Gastrocnemius medialis (tissue), 4 donors: ENCODE measurements around the gene LNPEP. TPM values are rescaled to one million over a fixed set of nuclear protein-coding genes. Genes with fewer than 3 reads are reported as not detected.

Experiments
- ATAC-seq, 2 donors: fragments of 150-250 bp; one replicate each; pipeline ENCODE4 v1.9.1; 2016
- DNase-seq, 2 donors: peaks; one replicate each; pipeline ENCODE4 v3.0.0-alpha.2; 2019
- H3K27ac ChIP-seq, 4 donors: fragments of 200-600 bp; sonication (generic); 1 replicate in 1 of 4; 2 replicates in 3 of 4; pipeline ENCODE4 v1.5.1; 2016 to 2018; ENCODE audit warnings: mild to moderate bottlenecking in 2 of 4, moderate library complexity in 1 of 4
- H3K27me3 ChIP-seq, 3 donors: fragments of 200-600 bp; sonication (generic) in 2 of 3; 1 replicate in 1 of 3; 2 replicates in 2 of 3; pipeline versions ENCODE4 v1.5.1 to v1.6.0; 2016 to 2019; ENCODE audit warnings: mild to moderate bottlenecking in 1 of 3, moderate library complexity in 1 of 3
- H3K36me3 ChIP-seq, 2 donors: fragments of 200-600 bp; sonication (generic) in 1 of 2; one replicate each; pipeline ENCODE4 v1.5.1; 2017 to 2018
- H3K4me1 ChIP-seq, 2 donors: fragments of 200-600 bp; sonication (generic) in 1 of 2; one replicate each; pipeline ENCODE4 v1.5.1; 2016 to 2017; ENCODE audit warnings: mild to moderate bottlenecking in 2 of 2
- H3K4me3 ChIP-seq, 4 donors: fragments of 200-600 bp; sonication (generic) in 3 of 4; 1 replicate in 1 of 4; 2 replicates in 3 of 4; pipeline ENCODE4 v1.5.1; 2016 to 2019; ENCODE audit warnings: mild to moderate bottlenecking in 2 of 4
- H3K9me3 ChIP-seq, 3 donors: fragments of 200-600 bp; sonication (generic) in 2 of 3; 1 replicate in 1 of 3; 2 replicates in 2 of 3; pipeline ENCODE4 v1.5.1; 2016 to 2019
- POLR2A ChIP-seq, 2 donors: fragments of 450-650 bp; IDR thresholded peaks; one replicate each; pipeline ENCODE4 v1.6.1; 2017; ENCODE audit warnings: antibody characterized with exemption in 2 of 2, mild to moderate bottlenecking in 2 of 2, moderate library complexity in 2 of 2
- in situ Hi-C, 4 donors: fragments of 200-750 bp; cut with MboI; loops; one replicate each; pipeline versions ENCODE4 v1.15.0 to v1.8.0; 2017; ENCODE audit warnings: low sequenced_read_pairs in 4 of 4
- intact Hi-C: fragments of 100-400 bp; cut with DNase I; formaldehyde crosslinking; loops from one replicate; pipeline ENCODE4 v1.15.1; 2023; ENCODE audit warnings: low total_unique reads
- total RNA-seq, 4 donors: library from RNA; depleted of rRNA; stranded (reverse); fragments of >200 nt; gene quantifications; one replicate each; pipeline versions ENCODE4 v1.1.0 to v1.2.3, GENCODE V29; 2016
- TF ChIP-seq, protein P1 (sequence below), 5 experiments: fragments of 450-650 bp in 3 of 5; fragments of 200-600 bp in 2 of 5; sonication (generic) in 2 of 5; IDR thresholded peaks in 4 of 5; conservative IDR thresholded peaks in 1 of 5; 1 replicate in 4 of 5; 2 replicates in 1 of 5; pipeline ENCODE4 v1.5.1; 2016 to 2019; ENCODE audit warnings: antibody characterized with exemption in 5 of 5, mild to moderate bottlenecking in 3 of 5, moderate library complexity in 3 of 5

Gene LNPEP
- total RNA-seq: 10 to 100 TPM; 31.9 to 48.7 (median 33.1) TPM

DNA sequence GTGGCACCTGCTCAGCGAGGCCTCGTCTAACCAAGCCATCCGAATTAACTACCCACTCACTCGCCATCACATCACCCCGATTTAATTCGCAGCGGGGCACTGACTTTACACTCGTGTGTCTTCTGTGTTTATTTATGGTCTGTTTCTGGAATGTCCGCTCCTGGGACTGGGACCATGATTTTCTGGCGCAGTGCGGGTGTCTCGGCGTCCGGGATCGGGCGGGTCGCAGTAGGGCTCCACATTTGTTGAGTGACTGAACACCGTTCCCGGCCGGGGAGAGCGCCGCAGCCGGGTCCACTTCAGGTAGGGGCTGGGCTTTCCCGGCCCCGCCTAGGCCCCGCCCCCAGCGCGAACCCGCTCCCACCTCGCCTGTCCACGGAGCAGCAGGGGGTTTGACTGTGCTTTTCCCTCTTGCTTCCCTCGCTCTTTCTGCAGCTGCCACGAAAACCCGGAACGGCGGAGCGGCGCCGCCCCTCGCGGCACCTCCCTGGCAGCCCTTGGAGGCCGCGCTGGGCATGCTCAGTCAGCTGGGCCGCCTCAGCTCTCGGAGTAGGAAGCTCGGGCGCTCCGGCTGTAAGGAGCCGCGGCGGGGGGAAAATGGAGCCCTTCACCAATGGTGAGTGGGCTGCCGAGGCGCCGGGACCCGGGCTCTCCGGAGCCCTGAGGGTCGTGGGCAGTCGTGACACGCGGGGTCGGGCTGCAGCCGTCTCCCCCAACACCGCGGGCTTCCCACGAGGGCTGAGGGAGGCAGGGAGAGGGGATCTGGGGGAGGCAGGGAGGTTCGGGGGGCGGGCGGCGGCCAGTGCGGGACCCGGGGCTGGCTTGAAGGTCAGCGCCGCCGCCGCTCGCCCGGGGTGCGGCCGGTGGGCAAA is at the start of gene LNPEP:
TSS of gene LNPEP (plus strand) at position 522 of the 872 bp plus-strand sequence. CDS start at position 598, 76 bp downstream.
- in situ Hi-C loops (no loop called here), intact Hi-C loops (loop anchor here (1.0 to 2.0 kb wide), 4 partner anchors 51 to 1994 kb away; partner anchors contain the start of genes CHD1, ERAP1 and RGMB)
- TF ChIP-seq, protein P1, sequence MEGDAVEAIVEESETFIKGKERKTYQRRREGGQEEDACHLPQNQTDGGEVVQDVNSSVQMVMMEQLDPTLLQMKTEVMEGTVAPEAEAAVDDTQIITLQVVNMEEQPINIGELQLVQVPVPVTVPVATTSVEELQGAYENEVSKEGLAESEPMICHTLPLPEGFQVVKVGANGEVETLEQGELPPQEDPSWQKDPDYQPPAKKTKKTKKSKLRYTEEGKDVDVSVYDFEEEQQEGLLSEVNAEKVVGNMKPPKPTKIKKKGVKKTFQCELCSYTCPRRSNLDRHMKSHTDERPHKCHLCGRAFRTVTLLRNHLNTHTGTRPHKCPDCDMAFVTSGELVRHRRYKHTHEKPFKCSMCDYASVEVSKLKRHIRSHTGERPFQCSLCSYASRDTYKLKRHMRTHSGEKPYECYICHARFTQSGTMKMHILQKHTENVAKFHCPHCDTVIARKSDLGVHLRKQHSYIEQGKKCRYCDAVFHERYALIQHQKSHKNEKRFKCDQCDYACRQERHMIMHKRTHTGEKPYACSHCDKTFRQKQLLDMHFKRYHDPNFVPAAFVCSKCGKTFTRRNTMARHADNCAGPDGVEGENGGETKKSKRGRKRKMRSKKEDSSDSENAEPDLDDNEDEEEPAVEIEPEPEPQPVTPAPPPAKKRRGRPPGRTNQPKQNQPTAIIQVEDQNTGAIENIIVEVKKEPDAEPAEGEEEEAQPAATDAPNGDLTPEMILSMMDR (IDR thresholded peaks at IDR 0.05 in 4 of 5, conservative IDR thresholded peaks at IDR 0.05 in 1 of 5): peak in 1 of 5 experiments; percentile 4
- TF ChIP-seq POLR2A (IDR thresholded peaks at IDR 0.05): peak; percentile 87 to 88
- H3K9me3 ChIP-seq: no peaks in the 10 kb centered on the region
- peak; percentile 69 to 76 for ATAC-seq
- peak within 1 kb of the TSS; percentile 71 to 91 (median 89) for H3K4me3 ChIP-seq
- H3K27ac ChIP-seq: peak within 1 kb of the TSS; percentile 96 to 100 (median 98)
- H3K27me3 ChIP-seq: no peaks in the 10 kb centered on the region
- H3K36me3 ChIP-seq: no peaks in the 10 kb centered on the region
- H3K4me1 ChIP-seq: peaks cover 52 to 61% of the 10 kb centered on the region in 2 donors
- peak; percentile 94 to 97 for DNase-seq

DNA sequence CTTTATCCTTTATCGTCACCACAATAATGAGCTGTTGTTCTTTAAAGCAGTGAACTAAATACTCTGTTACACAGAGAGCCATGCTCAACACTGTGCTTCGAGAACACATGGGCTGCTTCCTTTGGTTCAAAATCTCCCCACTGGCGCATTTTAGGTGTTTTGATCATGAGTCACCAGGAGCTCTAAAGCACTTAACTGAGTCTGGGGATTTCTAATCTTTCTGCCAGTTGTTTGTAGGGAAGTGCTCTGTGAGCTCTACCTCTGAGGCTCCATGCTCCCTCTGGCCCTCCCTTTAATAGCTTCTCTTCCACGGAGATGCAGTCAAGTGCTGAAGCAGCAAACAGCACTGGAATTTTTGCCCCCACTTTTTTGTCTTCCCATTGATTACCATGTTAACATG is 42.5 kb upstream of the LNPEP start:
- Histone ChIP-seq H3K4me1 (no peaks in the 10 kb centered on the region), H3K9me3 (no peaks in the 10 kb centered on the region), H3K27ac (no peak overlapping the region), H3K4me3 (no peak overlapping the region), H3K27me3 (no peaks in the 10 kb centered on the region), H3K36me3 (no peaks in the 10 kb centered on the region)
- in situ Hi-C loops: no loop called here
- TF ChIP-seq, protein P1 (IDR thresholded peaks at IDR 0.05 in 4 of 5, conservative IDR thresholded peaks at IDR 0.05 in 1 of 5): no peak
- no peak for TF ChIP-seq POLR2A (IDR thresholded peaks at IDR 0.05)
- intact Hi-C loops: no loop called here
- DNase-seq: no peak
- no peak for ATAC-seq

DNA sequence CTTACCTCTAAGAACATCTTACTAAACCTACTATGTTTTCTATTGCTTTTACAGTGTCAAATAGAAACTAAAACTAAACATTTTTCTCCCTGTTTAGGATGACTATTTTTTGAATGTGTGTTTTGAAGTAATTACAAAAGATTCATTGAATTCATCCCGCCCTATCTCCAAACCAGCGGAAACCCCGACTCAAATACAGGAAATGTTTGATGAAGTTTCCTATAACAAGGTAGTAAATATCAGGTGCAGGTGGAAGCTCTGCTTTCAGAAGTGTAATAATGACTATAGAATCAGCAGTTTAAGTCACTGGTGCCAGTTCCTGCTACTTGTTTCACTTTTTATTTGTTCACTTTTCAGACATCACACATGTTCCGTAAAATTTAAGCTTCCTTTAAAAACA is 39.6 kb upstream of the LNPEP start:
- intact Hi-C loops (no loop called here), in situ Hi-C loops (no loop called here)
- no peak for DNase-seq
- Histone ChIP-seq H3K36me3 (no peaks in the 10 kb centered on the region), H3K4me1 (no peaks in the 10 kb centered on the region), H3K27ac (no peak overlapping the region), H3K4me3 (no peak overlapping the region), H3K27me3 (no peaks in the 10 kb centered on the region), H3K9me3 (no peaks in the 10 kb centered on the region)
- ATAC-seq: no peak
- TF ChIP-seq POLR2A (IDR thresholded peaks at IDR 0.05): no peak
- TF ChIP-seq, protein P1 (IDR thresholded peaks at IDR 0.05 in 4 of 5, conservative IDR thresholded peaks at IDR 0.05 in 1 of 5): no peak

DNA sequence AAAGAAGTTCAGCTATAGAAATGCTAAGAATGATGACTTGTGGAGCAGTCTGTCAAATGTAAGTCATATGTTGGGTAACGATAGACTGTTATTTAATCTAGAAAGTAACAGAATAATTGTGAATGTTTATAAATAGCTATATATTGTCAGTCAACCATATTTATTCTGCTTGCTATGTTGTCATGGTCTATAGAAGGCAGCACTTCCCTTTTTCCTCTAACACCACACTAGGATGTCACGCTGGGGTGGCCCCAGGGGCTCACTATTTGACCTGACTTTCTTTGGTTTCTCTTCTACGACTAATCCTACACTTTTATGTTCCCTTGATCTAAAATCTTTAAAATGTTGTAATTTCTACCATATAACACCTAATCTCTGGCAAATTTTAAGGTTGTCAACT is 39.1 kb upstream of the LNPEP start:
- H3K9me3 ChIP-seq: no peaks in the 10 kb centered on the region

More for the DNA sequence above, 39.1 kb upstream of the LNPEP start:
- no peak overlapping the region for H3K27ac ChIP-seq
- no peaks in the 10 kb centered on the region for H3K4me1 ChIP-seq
- DNase-seq: no peak
- H3K4me3 ChIP-seq: no peak overlapping the region
- TF ChIP-seq, protein P1 (IDR thresholded peaks at IDR 0.05 in 4 of 5, conservative IDR thresholded peaks at IDR 0.05 in 1 of 5): no peak
- no peak for TF ChIP-seq POLR2A (IDR thresholded peaks at IDR 0.05)
- intact Hi-C loops (no loop called here), in situ Hi-C loops (no loop called here)
- H3K27me3 ChIP-seq: no peaks in the 10 kb centered on the region
- ATAC-seq: no peak
- H3K36me3 ChIP-seq: no peaks in the 10 kb centered on the region
